Transverse colon (tissue), 4 donors: ENCODE measurements around the gene FCHSD2. TPM values are rescaled to one million over a fixed set of nuclear protein-coding genes. Genes with fewer than 3 reads are reported as not detected.

Source experiments
- DNase-seq: peaks from one replicate; pipeline ENCODE4 v3.0.0-alpha.2; 2019
- H3K27ac ChIP-seq, 4 donors: fragments of 200-600 bp; sonication (generic); 2 replicates each; pipeline ENCODE4 v1.5.1; 2016 to 2018; ENCODE audit warnings: inconsistent platforms in 4 of 4
- H3K27me3 ChIP-seq: fragments of 200-600 bp; sonication (generic); 2 replicates; pipeline ENCODE4 v1.5.1; 2017; ENCODE audit warnings: inconsistent platforms
- H3K36me3 ChIP-seq, 4 donors: fragments of 200-600 bp; sonication (generic); 2 replicates each; pipeline ENCODE4 v1.5.1; 2017 to 2019; ENCODE audit warnings: inconsistent platforms in 4 of 4
- H3K4me1 ChIP-seq, 4 donors: fragments of 200-600 bp; sonication (generic); 2 replicates each; pipeline ENCODE4 v1.5.1; 2017 to 2020; ENCODE audit warnings: inconsistent platforms in 4 of 4
- H3K4me3 ChIP-seq, 4 donors: fragments of 200-600 bp; sonication (generic); 1 replicate in 1 of 4; 2 replicates in 3 of 4; pipeline versions ENCODE4 v1.5.1 to v1.6.1; 2017 to 2019; ENCODE audit warnings: inconsistent platforms in 4 of 4
- H3K9me3 ChIP-seq, 2 donors: fragments of 200-600 bp; sonication (generic); 2 replicates each; pipeline ENCODE4 v1.5.1; 2017 to 2019; ENCODE audit warnings: inconsistent platforms in 2 of 2
- EP300 ChIP-seq: sonication (generic); formaldehyde crosslinking; IDR thresholded peaks from one replicate; pipeline ENCODE4 v1.6.1; 2017; ENCODE audit warnings: antibody characterized with exemption, low read depth
- POLR2A ChIP-seq: fragments of 450-650 bp; IDR thresholded peaks from one replicate; pipeline ENCODE4 v1.6.1; 2016; ENCODE audit warnings: antibody characterized with exemption, mild to moderate bottlenecking, moderate library complexity
- POLR2AphosphoS5 ChIP-seq, 3 donors: sonication (generic); formaldehyde crosslinking; IDR thresholded peaks; one replicate each; pipeline ENCODE4 v1.6.1; 2016; ENCODE audit warnings: antibody characterized with exemption in 3 of 3
- WGBS, 2 donors: methylation state at CpG; one replicate each; pipeline ENCODE4 v1.1.5; 2018; ENCODE audit warnings: low coverage in 1 of 2; 5-methylcytosine and 5-hydroxymethylcytosine counted together
- in situ Hi-C, 4 donors: fragments of 200-750 bp; cut with MboI; loops; one replicate each; pipeline versions ENCODE4 v1.15.0 to v1.15.1; 2017; ENCODE audit warnings: low sequenced_read_pairs in 3 of 4, low pct_ligation_motif_present in 1 of 4, low pct_unique_long_range_greater_than_20kb in 1 of 4
- intact Hi-C: fragments of 100-400 bp; cut with DNase I; formaldehyde crosslinking; loops from one replicate; pipeline ENCODE4 v1.15.1; 2023; ENCODE audit warnings: low total_unique reads
- total RNA-seq, 4 donors: library from RNA; depleted of rRNA; stranded (reverse); fragments of >200 nt; gene quantifications; one replicate each; pipeline ENCODE4 v1.1.0, GENCODE V29; 2016
- TF ChIP-seq, protein P1 (sequence below), 5 experiments: fragments of 200-600 bp in 3 of 5; fragments of 450-650 bp in 2 of 5; sonication (generic) in 3 of 5; IDR thresholded peaks; 1 replicate in 2 of 5; 2 replicates in 3 of 5; pipeline ENCODE4 v1.5.1; 2016 to 2017; ENCODE audit warnings: antibody characterized with exemption in 5 of 5, inconsistent platforms in 3 of 5, mild to moderate bottlenecking in 2 of 5, moderate library complexity in 1 of 5

The FCHSD2 gene
- total RNA-seq, 4 donors from 2014 or later: 9.1 to 15.9 (median 15.0) TPM

DNA sequence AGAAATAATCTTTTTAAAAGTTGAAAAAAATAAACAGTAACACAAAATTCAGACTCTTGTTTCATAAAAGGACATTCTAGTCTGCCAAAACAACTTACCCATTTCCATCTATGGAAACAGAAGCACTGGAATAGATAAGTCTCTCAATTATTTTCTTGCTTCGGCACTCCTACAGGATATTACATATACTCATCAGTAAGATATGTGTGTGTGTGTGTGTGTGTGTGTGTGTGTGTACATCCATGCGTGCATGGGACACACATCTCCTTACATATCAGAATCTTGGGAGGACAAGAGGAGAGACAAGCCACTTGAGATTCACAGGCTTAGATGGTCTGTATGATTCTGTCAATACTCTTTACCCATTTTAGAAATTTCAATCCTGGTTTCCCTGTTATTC is 183.3 kb downstream of the FCHSD2 start:
- intact Hi-C loops: no loop called here
- no peak overlapping the region for H3K27ac ChIP-seq
- DNase-seq: no peak

DNA sequence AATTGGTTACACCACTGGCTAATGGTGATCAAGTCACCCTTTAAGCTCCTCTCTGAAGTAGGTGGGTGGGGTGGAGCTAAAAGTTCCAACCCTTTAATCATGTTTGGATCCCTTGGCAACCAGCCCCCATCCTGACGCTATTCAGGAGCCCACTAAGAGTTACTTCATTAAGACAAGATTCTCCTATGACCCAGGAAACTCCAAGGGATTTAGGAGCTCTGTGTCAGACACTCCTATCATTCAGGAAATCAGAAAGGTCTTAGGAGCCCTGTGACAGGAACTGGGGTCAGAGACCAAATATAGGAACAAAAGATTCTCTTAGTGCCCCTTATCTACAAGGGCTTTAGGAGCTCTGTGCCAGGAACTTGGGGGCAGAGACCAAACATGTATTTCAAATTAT is 186.7 kb downstream of the FCHSD2 start:
- Histone ChIP-seq H3K4me1 (peaks cover 0 to 20% (median 7%) of the 10 kb centered on the region in 4 donors), H3K9me3 (no peaks in the 10 kb centered on the region), H3K27ac (no peak overlapping the region), H3K4me3 (no peak overlapping the region), H3K27me3 (no peaks in the 10 kb centered on the region), H3K36me3 (no peaks in the 10 kb centered on the region)
- WGBS, 2 donors: 83% methylated on average over 1 of the region's 1 CpG; no CpG with 5 or more reads in 1 of the 2 donors
- intact Hi-C loops: no loop called here
- DNase-seq: no peak
- TF ChIP-seq EP300: no peak
- TF ChIP-seq POLR2A: no peak
- in situ Hi-C loops: no loop called here

More for the DNA sequence above, 183.3 kb downstream of the FCHSD2 start:
- H3K36me3 ChIP-seq: no peaks in the 10 kb centered on the region
- H3K27me3 ChIP-seq: no peaks in the 10 kb centered on the region
- no peaks in the 10 kb centered on the region for H3K4me1 ChIP-seq
- in situ Hi-C loops: no loop called here
- TF ChIP-seq EP300: no peak
- TF ChIP-seq, protein P1, sequence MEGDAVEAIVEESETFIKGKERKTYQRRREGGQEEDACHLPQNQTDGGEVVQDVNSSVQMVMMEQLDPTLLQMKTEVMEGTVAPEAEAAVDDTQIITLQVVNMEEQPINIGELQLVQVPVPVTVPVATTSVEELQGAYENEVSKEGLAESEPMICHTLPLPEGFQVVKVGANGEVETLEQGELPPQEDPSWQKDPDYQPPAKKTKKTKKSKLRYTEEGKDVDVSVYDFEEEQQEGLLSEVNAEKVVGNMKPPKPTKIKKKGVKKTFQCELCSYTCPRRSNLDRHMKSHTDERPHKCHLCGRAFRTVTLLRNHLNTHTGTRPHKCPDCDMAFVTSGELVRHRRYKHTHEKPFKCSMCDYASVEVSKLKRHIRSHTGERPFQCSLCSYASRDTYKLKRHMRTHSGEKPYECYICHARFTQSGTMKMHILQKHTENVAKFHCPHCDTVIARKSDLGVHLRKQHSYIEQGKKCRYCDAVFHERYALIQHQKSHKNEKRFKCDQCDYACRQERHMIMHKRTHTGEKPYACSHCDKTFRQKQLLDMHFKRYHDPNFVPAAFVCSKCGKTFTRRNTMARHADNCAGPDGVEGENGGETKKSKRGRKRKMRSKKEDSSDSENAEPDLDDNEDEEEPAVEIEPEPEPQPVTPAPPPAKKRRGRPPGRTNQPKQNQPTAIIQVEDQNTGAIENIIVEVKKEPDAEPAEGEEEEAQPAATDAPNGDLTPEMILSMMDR (IDR thresholded peaks at IDR 0.05): no peak
- no peak for TF ChIP-seq POLR2AphosphoS5 (IDR thresholded peaks at IDR 0.05)
- TF ChIP-seq POLR2A: no peak
- no peaks in the 10 kb centered on the region for H3K9me3 ChIP-seq
- 92 to 100% methylated on average over 1 to 2 of the region's 2 CpGs for WGBS, 2 donors
- H3K4me3 ChIP-seq: no peak overlapping the region

- WGBS, 2 donors: 63 to 67% methylated on average over 1 to 3 of the region's 3 CpGs
- no peaks in the 10 kb centered on the region for H3K9me3 ChIP-seq
- DNase-seq: no peak
Observed at GRCh38 chr11:72954860-72955259, 187.3 kb downstream of the FCHSD2 start.

DNA sequence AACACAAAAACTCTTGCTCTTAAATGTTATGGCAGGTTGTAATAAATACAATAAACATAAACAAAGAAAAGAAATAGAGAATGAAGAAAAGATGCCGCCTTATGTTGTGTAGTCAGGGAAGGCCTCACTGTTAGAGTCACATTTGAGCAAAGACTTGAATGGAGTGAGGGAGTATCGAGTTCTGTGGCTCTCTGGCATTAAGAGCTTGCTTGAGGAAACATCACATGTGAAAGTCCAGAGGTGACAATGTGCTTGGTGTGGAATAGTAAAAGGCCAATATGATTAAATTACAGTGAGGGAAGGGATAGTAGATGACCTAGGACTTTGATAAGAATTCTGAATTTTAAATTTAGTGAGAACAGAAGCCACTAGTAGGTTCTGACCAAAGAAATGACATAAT is 188.5 kb downstream of the FCHSD2 start:
- Histone ChIP-seq H3K27ac (no peak overlapping the region), H3K27me3 (no peaks in the 10 kb centered on the region), H3K4me3 (no peak overlapping the region), H3K36me3 (no peaks in the 10 kb centered on the region), H3K4me1 (peaks cover 0 to 20% (median 7%) of the 10 kb centered on the region in 4 donors), H3K9me3 (no peaks in the 10 kb centered on the region)
- TF ChIP-seq, protein P1 (IDR thresholded peaks at IDR 0.05): no peak
- TF ChIP-seq POLR2A (no peak), EP300 (no peak), POLR2AphosphoS5 (IDR thresholded peaks at IDR 0.05) (no peak)
- WGBS, 2 donors: 89 to 97% methylated on average over 2 of the region's 2 CpGs
- intact Hi-C loops: no loop called here
- in situ Hi-C loops: no loop called here
- no peak for DNase-seq

More at GRCh38 chr11:72954860-72955259, 187.3 kb downstream of the FCHSD2 start:
- intact Hi-C loops: no loop called here
- in situ Hi-C loops: no loop called here
- Histone ChIP-seq H3K36me3 (no peaks in the 10 kb centered on the region), H3K4me3 (no peak overlapping the region), H3K4me1 (peaks cover 0 to 20% (median 7%) of the 10 kb centered on the region in 4 donors), H3K27me3 (no peaks in the 10 kb centered on the region), H3K27ac (no peak overlapping the region)
- no peak for TF ChIP-seq POLR2AphosphoS5 (IDR thresholded peaks at IDR 0.05)
- TF ChIP-seq, protein P1 (IDR thresholded peaks at IDR 0.05): no peak
- no peak for TF ChIP-seq EP300
- no peak for TF ChIP-seq POLR2A

- Histone ChIP-seq H3K27ac (no peak overlapping the region), H3K36me3 (no peaks in the 10 kb centered on the region), H3K4me3 (no peak overlapping the region), H3K27me3 (no peaks in the 10 kb centered on the region), H3K4me1 (peaks cover 0 to 20% (median 7%) of the 10 kb centered on the region in 4 donors), H3K9me3 (no peaks in the 10 kb centered on the region)
- in situ Hi-C loops: no loop called here
- intact Hi-C loops: no loop called here
- TF ChIP-seq, protein P1 (IDR thresholded peaks at IDR 0.05): no peak
- TF ChIP-seq POLR2A (no peak), EP300 (no peak), POLR2AphosphoS5 (IDR thresholded peaks at IDR 0.05) (no peak)
- no peak for DNase-seq
Observed at GRCh38 chr11:72951888-72952287, 190.2 kb downstream of the FCHSD2 start.
